CD14-positive monocyte (primary cell): ENCODE measurements around the gene KCNB1. TPM values are rescaled to one million over a fixed set of nuclear protein-coding genes. Genes with fewer than 3 reads are reported as not detected.

ENCODE experiments used
- DNase-seq, 3 donors: peaks; one replicate each; pipeline ENCODE4 v3.0.0-alpha.2; 2011 to 2022
- H2AFZ ChIP-seq: 2 replicates; pipeline ENCODE4 v1.6.0; 2012; ENCODE audit warnings: mild to moderate bottlenecking, low read depth, low read length, inconsistent platforms; ENCODE audit not compliant: insufficient read depth, poor library complexity, severe bottlenecking
- H3K27ac ChIP-seq, 2 donors: 1 replicate in 1 of 2; 2 replicates in 1 of 2; pipeline ENCODE4 v1.5.1; 2012 to 2013; ENCODE audit warnings: low read length in 2 of 2, control low read depth in 1 of 2, inconsistent platforms in 1 of 2, low read depth in 1 of 2, mild to moderate bottlenecking in 1 of 2
- H3K27me3 ChIP-seq, 2 donors: one replicate each; pipeline versions ENCODE4 v1.6.0 to v1.6.1; 2011 to 2013; ENCODE audit warnings: low read length in 2 of 2; ENCODE audit not compliant: control insufficient read depth in 2 of 2, insufficient read depth in 2 of 2
- H3K36me3 ChIP-seq, 2 donors: replicated peaks in 1 of 2; 1 replicate in 1 of 2; 2 replicates in 1 of 2; pipeline versions ENCODE4 v1.5.1 to v1.6.1; 2012 to 2013; ENCODE audit warnings: low read length in 2 of 2, control low read depth in 1 of 2, inconsistent platforms in 1 of 2, mild to moderate bottlenecking in 1 of 2; ENCODE audit not compliant: insufficient read depth in 2 of 2, control insufficient read depth in 1 of 2
- H3K4me1 ChIP-seq, 2 donors: 1 replicate in 1 of 2; 2 replicates in 1 of 2; pipeline versions ENCODE4 v1.5.1 to v1.6.1; 2012 to 2013; ENCODE audit warnings: low read length in 2 of 2, control low read depth in 1 of 2, inconsistent platforms in 1 of 2, mild to moderate bottlenecking in 1 of 2, moderate library complexity in 1 of 2; ENCODE audit not compliant: insufficient read depth in 2 of 2, control insufficient read depth in 1 of 2
- H3K4me2 ChIP-seq: replicated peaks from 2 replicates; pipeline ENCODE3; 2012; ENCODE audit warnings: low read length, moderate library complexity, mild to moderate bottlenecking; ENCODE audit not compliant: poor library complexity, severe bottlenecking; ENCODE audit errors: extremely low read depth
- H3K4me3 ChIP-seq, 3 experiments: fragments of 200-600 bp in 1 of 3; sonication (generic) in 1 of 3; replicated peaks in 1 of 3; 1 replicate in 2 of 3; 2 replicates in 1 of 3; pipeline ENCODE4 v1.5.1; 2011 to 2013; ENCODE audit warnings: low read length in 3 of 3, mild to moderate bottlenecking in 3 of 3, control low read depth in 2 of 3, low read depth in 2 of 3, inconsistent platforms in 1 of 3, moderate library complexity in 1 of 3
- H3K79me2 ChIP-seq: 2 replicates; pipeline ENCODE4 v1.6.0; 2012; ENCODE audit warnings: mild to moderate bottlenecking, control low read depth, inconsistent platforms, low read length, moderate library complexity; ENCODE audit not compliant: insufficient read depth
- H3K9ac ChIP-seq: 2 replicates; pipeline ENCODE4 v1.6.0; 2017; ENCODE audit warnings: low read length, mild to moderate bottlenecking; ENCODE audit not compliant: insufficient read depth, poor library complexity, severe bottlenecking
- H3K9me3 ChIP-seq, 2 donors: replicated peaks in 1 of 2; 1 replicate in 1 of 2; 2 replicates in 1 of 2; pipeline versions ENCODE4 v1.5.1 to v1.6.1; 2012 to 2013; ENCODE audit warnings: low read length in 2 of 2, control low read depth in 1 of 2; ENCODE audit not compliant: control insufficient read depth in 1 of 2, insufficient read depth in 1 of 2
- H4K20me1 ChIP-seq: 2 replicates; pipeline ENCODE4 v1.6.0; 2012; ENCODE audit warnings: mild to moderate bottlenecking, low read length, control low read depth, moderate library complexity; ENCODE audit not compliant: insufficient read depth
- H3K27ac Mint-ChIP-seq, 7 donors: one replicate each; pipeline ENCODE4 v1.8.0; 2020; ENCODE audit warnings: mild to moderate bottlenecking in 7 of 7, mixed read lengths in 7 of 7, moderate library complexity in 6 of 7, inconsistent platforms in 2 of 7
- H3K27me3 Mint-ChIP-seq, 3 donors: one replicate each; pipeline ENCODE4 v1.8.0; 2021 to 2022; ENCODE audit warnings: low read depth in 3 of 3, mild to moderate bottlenecking in 3 of 3, mixed read lengths in 3 of 3, moderate library complexity in 3 of 3, inconsistent platforms in 1 of 3
- H3K36me3 Mint-ChIP-seq, 2 donors: one replicate each; pipeline ENCODE4 v1.8.0; 2020; ENCODE audit warnings: mixed read lengths in 2 of 2, inconsistent platforms in 1 of 2, mild to moderate bottlenecking in 1 of 2
- H3K4me1 Mint-ChIP-seq: one replicate; pipeline ENCODE4 v1.8.0; 2020; ENCODE audit warnings: mild to moderate bottlenecking, mixed read lengths
- H3K4me3 Mint-ChIP-seq, 2 donors: one replicate each; pipeline ENCODE4 v1.8.0; 2020; ENCODE audit warnings: mild to moderate bottlenecking in 2 of 2, mixed read lengths in 2 of 2, moderate library complexity in 1 of 2
- H3K9me3 Mint-ChIP-seq, 7 donors: one replicate each; pipeline ENCODE4 v1.8.0; 2020 to 2022; ENCODE audit warnings: mixed read lengths in 7 of 7, mild to moderate bottlenecking in 6 of 7, moderate library complexity in 6 of 7, inconsistent platforms in 2 of 7
- WGBS: methylation state at CpG from one replicate; pipeline ENCODE4 v1.1.5; 2013; ENCODE audit warnings: missing lambda C conversion rate; ENCODE audit not compliant: insufficient coverage; 5-methylcytosine and 5-hydroxymethylcytosine counted together
- intact Hi-C, 2 donors: fragments of 100-400 bp; cut with micrococcal nuclease; formaldehyde crosslinking; loops; one replicate each; pipeline versions ENCODE4 v1.15.0 to v1.15.1; 2023
- polyA plus RNA-seq, 3 donors: library from polyadenylated mRNA; depleted of rRNA in 1 of 3; unstranded in 2 of 3; stranded (reverse) in 1 of 3; fragments of 300-500 nt in 2 of 3; fragments of >200 nt in 1 of 3; fragmentation: Illumina TruSeq in 2 of 3; gene quantifications; 1 replicate in 2 of 3; 2 replicates in 1 of 3; pipeline ENCODE4 v1.2.3, GENCODE V29; 2012 to 2021
- TF ChIP-seq, protein P1 (sequence below): fragments of 200-600 bp; IDR thresholded peaks from one replicate; pipeline ENCODE4 v1.8.0; 2022; ENCODE audit warnings: antibody characterized with exemption, mild to moderate bottlenecking

The KCNB1 gene
- polyA plus RNA-seq, 3 donors: not detected

- DNase-seq: no peak
- Mint-ChIP-seq H3K4me3 (no peak overlapping the region), H3K27me3 (peaks cover 3 to 19% (median 10%) of the 10 kb centered on the region in 3 donors), H3K9me3 (no peaks in the 10 kb centered on the region), H3K36me3 (no peaks in the 10 kb centered on the region), H3K4me1 (no peaks in the 10 kb centered on the region), H3K27ac (no peak overlapping the region)
- TF ChIP-seq, protein P1, sequence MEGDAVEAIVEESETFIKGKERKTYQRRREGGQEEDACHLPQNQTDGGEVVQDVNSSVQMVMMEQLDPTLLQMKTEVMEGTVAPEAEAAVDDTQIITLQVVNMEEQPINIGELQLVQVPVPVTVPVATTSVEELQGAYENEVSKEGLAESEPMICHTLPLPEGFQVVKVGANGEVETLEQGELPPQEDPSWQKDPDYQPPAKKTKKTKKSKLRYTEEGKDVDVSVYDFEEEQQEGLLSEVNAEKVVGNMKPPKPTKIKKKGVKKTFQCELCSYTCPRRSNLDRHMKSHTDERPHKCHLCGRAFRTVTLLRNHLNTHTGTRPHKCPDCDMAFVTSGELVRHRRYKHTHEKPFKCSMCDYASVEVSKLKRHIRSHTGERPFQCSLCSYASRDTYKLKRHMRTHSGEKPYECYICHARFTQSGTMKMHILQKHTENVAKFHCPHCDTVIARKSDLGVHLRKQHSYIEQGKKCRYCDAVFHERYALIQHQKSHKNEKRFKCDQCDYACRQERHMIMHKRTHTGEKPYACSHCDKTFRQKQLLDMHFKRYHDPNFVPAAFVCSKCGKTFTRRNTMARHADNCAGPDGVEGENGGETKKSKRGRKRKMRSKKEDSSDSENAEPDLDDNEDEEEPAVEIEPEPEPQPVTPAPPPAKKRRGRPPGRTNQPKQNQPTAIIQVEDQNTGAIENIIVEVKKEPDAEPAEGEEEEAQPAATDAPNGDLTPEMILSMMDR: no peak
- Histone ChIP-seq H3K27me3 (no peaks in the 10 kb centered on the region), H3K36me3 (no peaks in the 10 kb centered on the region), H3K4me3 (no peak overlapping the region), H3K4me1 (no peaks in the 10 kb centered on the region), H3K4me2 (no peak overlapping the region), H3K9ac (no peak overlapping the region), H3K9me3 (no peaks in the 10 kb centered on the region), H4K20me1 (no peaks in the 10 kb centered on the region), H3K79me2 (no peaks in the 10 kb centered on the region), H3K27ac (no peak overlapping the region), H2AFZ (no peak overlapping the region)
- intact Hi-C loops: no loop called here
- WGBS: 91% methylated on average over 6 of the region's 6 CpGs
These were observed 25.8 kb downstream of the KCNB1 start for GRCh38 chr20:49456646-49457045.

DNA sequence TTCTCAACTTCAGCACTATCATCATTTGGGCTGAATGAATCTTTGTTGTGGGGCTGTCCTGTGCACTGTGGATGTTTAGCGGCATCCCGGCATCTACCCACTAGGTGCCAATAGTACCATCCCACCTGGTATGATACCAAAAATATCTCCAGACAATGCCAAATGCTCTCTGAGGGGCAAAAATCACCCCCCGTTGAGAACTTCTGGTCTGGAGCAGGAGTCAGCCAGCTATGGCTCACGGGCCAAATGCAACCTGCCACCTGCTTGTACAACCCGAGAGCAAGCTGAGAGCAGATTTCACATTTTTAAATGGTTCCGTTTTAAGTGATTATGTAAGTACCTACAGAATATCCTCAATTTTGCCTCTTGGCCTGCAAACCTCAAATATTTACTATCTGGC, 26.8 kb downstream of the KCNB1 start:
- no peak overlapping the region for H3K4me3 ChIP-seq
- DNase-seq: no peak
- Mint-ChIP-seq H3K9me3 (no peaks in the 10 kb centered on the region), H3K27me3 (peaks cover 3 to 15% (median 4%) of the 10 kb centered on the region in 3 donors), H3K27ac (no peak overlapping the region), H3K4me3 (no peak overlapping the region), H3K36me3 (no peaks in the 10 kb centered on the region), H3K4me1 (no peaks in the 10 kb centered on the region)
- H3K4me1 ChIP-seq: no peaks in the 10 kb centered on the region
- intact Hi-C loops: no loop called here
- no peaks in the 10 kb centered on the region for H3K9me3 ChIP-seq
- no peaks in the 10 kb centered on the region for H4K20me1 ChIP-seq
- no peak overlapping the region for H2AFZ ChIP-seq
- no peaks in the 10 kb centered on the region for H3K36me3 ChIP-seq
- no peaks in the 10 kb centered on the region for H3K79me2 ChIP-seq
- TF ChIP-seq, protein P1: no peak
- 83% methylated on average over 2 of the region's 6 CpGs for WGBS
- H3K4me2 ChIP-seq: no peak overlapping the region
- no peaks in the 10 kb centered on the region for H3K27me3 ChIP-seq
- no peak overlapping the region for H3K9ac ChIP-seq
- H3K27ac ChIP-seq: no peak overlapping the region
